ENCODE results near the gene TMEM120B.

- TF ChIP-seq YY1 (IDR thresholded peaks at IDR 0.05; ENCODE audit: insufficient read depth, insufficient read length): no peak
- TF ChIP-seq ZNF274 (IDR thresholded peaks at IDR 0.05; ENCODE audit: low read depth, low read length): no peak
These were observed 82.7 kb downstream of the TMEM120B start for GRCh38 chr12:121795034-121795968.

All from NT2/D1 (cell line).